ENCODE data around the gene SNAPC2.

SNAPC2 gene

DNA sequence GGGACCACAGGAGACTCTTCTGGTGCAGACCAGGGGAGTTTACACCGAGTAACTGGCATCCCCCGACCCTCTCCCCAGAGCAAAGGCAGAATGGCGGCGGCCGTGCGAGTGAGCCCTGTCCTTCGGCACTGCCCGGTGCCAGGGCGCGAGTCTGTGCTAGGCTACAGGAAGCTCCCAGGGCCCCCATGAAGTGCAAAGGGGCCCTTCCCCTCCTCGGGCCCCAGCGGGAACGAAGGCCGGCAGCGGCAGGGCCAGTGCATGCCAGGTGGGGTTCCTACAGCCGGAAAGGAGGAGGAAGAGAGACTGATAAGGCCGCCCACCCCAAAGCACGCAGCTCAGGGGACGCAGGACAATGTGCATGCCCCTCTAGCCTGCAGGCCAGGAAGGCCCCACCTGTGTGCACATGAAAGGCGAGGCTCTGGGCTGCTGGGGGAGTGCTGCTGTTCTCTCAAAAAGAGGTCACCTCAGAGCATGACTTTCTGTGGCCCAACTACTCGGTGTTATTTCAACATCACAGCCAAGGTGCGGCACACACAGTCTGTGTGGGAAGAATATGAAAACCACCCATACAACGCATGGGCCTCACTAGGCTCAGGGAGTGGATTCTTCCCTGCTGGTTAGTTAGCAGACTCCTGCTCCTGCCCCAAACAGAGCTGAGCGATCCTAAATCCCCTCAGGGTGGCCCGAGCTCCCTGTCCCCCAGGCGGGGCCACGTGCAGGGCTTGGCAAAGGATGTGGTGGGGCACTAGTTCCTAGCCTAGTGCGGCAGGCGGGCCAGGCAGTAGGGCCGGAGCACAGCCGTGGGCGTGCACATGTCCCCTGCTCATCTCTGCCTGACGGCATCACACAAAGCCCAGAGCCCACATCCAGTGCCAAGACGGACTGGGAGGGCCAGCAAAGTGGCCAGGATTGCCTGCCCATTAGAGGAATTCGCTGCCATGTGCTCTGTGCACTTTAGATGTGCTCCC lies 51.7 kb downstream of the SNAPC2 start:
- no peak for DNase-seq
